SU-DHL-6 (cell line): Measurements from ENCODE around the gene RBM28.
"Not testable (repeated sequence)": the region's sequence is repeated elsewhere in the genome, so short reads cannot be mapped to it uniquely, and the experiment has no call there.

Experiments used
- H2AFZ ChIP-seq: fragments of 200-600 bp; sonication (generic); 2 replicates; pipeline ENCODE4 v1.6.1; 2014; ENCODE audit warnings: low read depth, mild to moderate bottlenecking, moderate library complexity, mixed read lengths, antibody characterized with exemption, low read length; ENCODE audit not compliant: severe bottlenecking
- H3F3A ChIP-seq: fragments of 200-600 bp; shearing (Covaris generic); 2 replicates; pipeline ENCODE4 v1.6.0; 2016; ENCODE audit warnings: antibody characterized with exemption, mild to moderate bottlenecking; ENCODE audit not compliant: insufficient read depth
- H3K27ac ChIP-seq: fragments of 200-600 bp; sonication (generic); 2 replicates; pipeline ENCODE4 v1.5.1; 2016; ENCODE audit warnings: low read depth, mild to moderate bottlenecking, low read length, moderate library complexity, mixed read lengths
- H3K27me3 ChIP-seq: fragments of 200-600 bp; sonication (generic), shearing (Covaris generic); 2 replicates; pipeline ENCODE4 v1.6.0; 2014; ENCODE audit warnings: mild to moderate bottlenecking, low read length
- H3K36me3 ChIP-seq: fragments of 200-600 bp; sonication (generic); 2 replicates; pipeline ENCODE4 v1.6.1; 2014; ENCODE audit warnings: mild to moderate bottlenecking, low read length, mixed read lengths
- H3K4me2 ChIP-seq: fragments of 300-600, 200-600 bp; shearing (Covaris generic), sonication (generic); 2 replicates; pipeline ENCODE4 v1.6.0; 2014; ENCODE audit warnings: low read length, low read depth, mild to moderate bottlenecking; ENCODE audit not compliant: poor library complexity, severe bottlenecking
- H3K4me3 ChIP-seq: fragments of 200-600 bp; sonication (generic); 2 replicates; pipeline ENCODE4 v1.5.1; 2014; ENCODE audit warnings: antibody characterized with exemption, low read length, mild to moderate bottlenecking, mixed read lengths; ENCODE audit not compliant: insufficient read depth, poor library complexity, severe bottlenecking
- H3K79me2 ChIP-seq: fragments of 200-600 bp; sonication (generic); 2 replicates; pipeline ENCODE4 v1.6.1; 2014; ENCODE audit warnings: mild to moderate bottlenecking, low read length, moderate library complexity; ENCODE audit not compliant: insufficient read depth
- H3K9ac ChIP-seq: fragments of 200-600 bp; sonication (generic); 2 replicates; pipeline ENCODE4 v1.7.0; 2014; ENCODE audit warnings: mild to moderate bottlenecking, low read length
- H3K9me2 ChIP-seq: fragments of 200-600 bp; sonication (generic); replicated peaks from 2 replicates; pipeline ENCODE4 v1.6.1; 2014; ENCODE audit warnings: low read length; ENCODE audit not compliant: insufficient read depth
- H3K9me3 ChIP-seq: fragments of 200-600 bp; sonication (generic); 2 replicates; pipeline ENCODE4 v1.6.1; 2014; ENCODE audit warnings: low read length, mixed read lengths; ENCODE audit not compliant: insufficient read depth
- H4K20me1 ChIP-seq: fragments of 200-600 bp; sonication (generic); 2 replicates; pipeline ENCODE4 v1.6.1; 2014; ENCODE audit warnings: low read depth, mild to moderate bottlenecking, antibody characterized with exemption, low read length, moderate library complexity, mixed read lengths
- EZH2phosphoT487 ChIP-seq: fragments of 200-600 bp; sonication (generic), shearing (Covaris generic); conservative IDR thresholded peaks from 2 replicates; pipeline ENCODE4 v1.6.1; 2018; ENCODE audit warnings: mild to moderate bottlenecking, antibody characterized with exemption, low read length, moderate library complexity, mixed read lengths
- TF ChIP-seq, protein P1 (sequence below): fragments of 200-600 bp; sonication (generic); IDR thresholded peaks from one replicate; pipeline ENCODE4 v1.5.1; 2017; ENCODE audit warnings: antibody characterized with exemption, mild to moderate bottlenecking, low read length, moderate library complexity; ENCODE audit not compliant: insufficient read depth, poor library complexity, severe bottlenecking

Gene RBM28

GRCh38 chr7:128281605-128282380 lies 61.9 kb downstream of the RBM28 start:
- Histone ChIP-seq H3K27me3 (no peaks in the 10 kb centered on the region), H3K9me3 (0 out of 2 replicates have a peak, but pooled peaks cover 4% of the 10 kb centered on the region), H3K4me3 (no peak overlapping the region), H2AFZ (no peak overlapping the region), H4K20me1 (no peaks in the 10 kb centered on the region), H3K36me3 (no peaks in the 10 kb centered on the region), H3K9me2 (no peaks in the 10 kb centered on the region), H3F3A (no peaks in the 10 kb centered on the region), H3K79me2 (no peaks in the 10 kb centered on the region), H3K9ac (no peak overlapping the region), H3K27ac (no peak overlapping the region), H3K4me2 (no peak overlapping the region)
- no peak for TF ChIP-seq EZH2phosphoT487
- TF ChIP-seq, protein P1, sequence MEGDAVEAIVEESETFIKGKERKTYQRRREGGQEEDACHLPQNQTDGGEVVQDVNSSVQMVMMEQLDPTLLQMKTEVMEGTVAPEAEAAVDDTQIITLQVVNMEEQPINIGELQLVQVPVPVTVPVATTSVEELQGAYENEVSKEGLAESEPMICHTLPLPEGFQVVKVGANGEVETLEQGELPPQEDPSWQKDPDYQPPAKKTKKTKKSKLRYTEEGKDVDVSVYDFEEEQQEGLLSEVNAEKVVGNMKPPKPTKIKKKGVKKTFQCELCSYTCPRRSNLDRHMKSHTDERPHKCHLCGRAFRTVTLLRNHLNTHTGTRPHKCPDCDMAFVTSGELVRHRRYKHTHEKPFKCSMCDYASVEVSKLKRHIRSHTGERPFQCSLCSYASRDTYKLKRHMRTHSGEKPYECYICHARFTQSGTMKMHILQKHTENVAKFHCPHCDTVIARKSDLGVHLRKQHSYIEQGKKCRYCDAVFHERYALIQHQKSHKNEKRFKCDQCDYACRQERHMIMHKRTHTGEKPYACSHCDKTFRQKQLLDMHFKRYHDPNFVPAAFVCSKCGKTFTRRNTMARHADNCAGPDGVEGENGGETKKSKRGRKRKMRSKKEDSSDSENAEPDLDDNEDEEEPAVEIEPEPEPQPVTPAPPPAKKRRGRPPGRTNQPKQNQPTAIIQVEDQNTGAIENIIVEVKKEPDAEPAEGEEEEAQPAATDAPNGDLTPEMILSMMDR: no peak

- H3K27me3 ChIP-seq, H3K4me2 ChIP-seq, H3F3A ChIP-seq, H4K20me1 ChIP-seq, H3K9me2 ChIP-seq, H3K9ac ChIP-seq, H3K9me3 ChIP-seq, H3K27ac ChIP-seq, H2AFZ ChIP-seq, H3K4me3 ChIP-seq, H3K36me3 ChIP-seq, H3K79me2 ChIP-seq: not testable (repeated sequence)
These were observed 63.3 kb downstream of the RBM28 start for GRCh38 chr7:128280451-128280850.

DNA sequence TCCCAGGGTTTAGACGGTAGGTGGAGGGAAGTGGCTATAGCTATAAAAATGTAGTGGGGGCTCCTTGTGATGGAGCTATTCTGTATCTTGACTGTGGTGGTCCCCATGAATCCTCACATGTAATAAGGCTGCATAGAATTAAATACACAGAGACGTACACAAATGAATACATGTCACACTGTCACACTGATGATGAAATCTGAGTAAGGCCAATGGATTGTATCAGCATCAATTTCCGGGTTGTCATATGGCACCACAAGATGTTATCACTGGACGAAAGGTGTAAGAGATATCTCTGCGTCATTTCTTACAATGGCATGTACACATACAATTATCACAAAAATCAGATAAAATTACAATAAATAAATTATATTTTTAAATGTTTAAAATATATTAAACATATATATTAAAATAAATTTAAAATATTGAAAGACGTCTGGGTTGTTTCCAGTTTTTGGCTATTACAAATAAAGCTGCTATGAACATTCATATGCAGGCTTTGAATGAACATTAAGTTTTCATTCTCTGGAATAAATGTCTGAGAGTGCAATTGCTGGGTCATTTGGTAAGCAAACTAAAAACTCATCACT lies 64.5 kb downstream of the RBM28 start:
- Histone ChIP-seq H3K27me3 (no peaks in the 10 kb centered on the region), H3K4me2 (no peak overlapping the region), H3K36me3 (no peaks in the 10 kb centered on the region), H4K20me1 (no peaks in the 10 kb centered on the region), H3F3A (no peaks in the 10 kb centered on the region), H3K79me2 (no peaks in the 10 kb centered on the region), H3K9me2 (no peaks in the 10 kb centered on the region), H3K9me3 (0 out of 2 replicates have a peak, but pooled peaks cover 4% of the 10 kb centered on the region), H2AFZ (no peak overlapping the region), H3K9ac (no peak overlapping the region), H3K27ac (no peak overlapping the region), H3K4me3 (no peak overlapping the region)
- no peak for TF ChIP-seq EZH2phosphoT487
- TF ChIP-seq, protein P1: no peak

DNA sequence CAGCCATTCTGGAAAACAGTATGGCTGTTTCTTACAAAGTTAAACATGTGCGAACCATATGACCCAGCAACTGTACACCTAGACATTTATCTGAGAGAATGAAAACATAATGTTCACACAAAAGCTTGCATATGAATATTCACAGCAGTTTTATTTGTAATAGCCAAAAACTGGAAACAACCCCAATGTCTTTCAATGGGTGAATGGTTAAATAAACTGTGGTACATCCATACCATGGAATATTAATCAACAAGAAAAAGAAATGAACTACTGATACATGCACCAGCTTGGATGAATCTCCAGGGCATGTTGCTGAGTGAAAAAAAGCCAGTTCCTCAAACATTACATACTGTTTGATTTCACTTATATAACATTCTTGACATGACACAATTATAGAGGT lies 65.3 kb downstream of the RBM28 start:
- Histone ChIP-seq H3K79me2 (no peaks in the 10 kb centered on the region), H3K27me3 (no peaks in the 10 kb centered on the region), H2AFZ (no peak overlapping the region), H3K36me3 (no peaks in the 10 kb centered on the region), H3K9me2 (no peaks in the 10 kb centered on the region), H3F3A (no peaks in the 10 kb centered on the region), H3K9ac (no peak overlapping the region), H3K4me3 (no peak overlapping the region), H3K9me3 (0 out of 2 replicates have a peak, but pooled peaks cover 4% of the 10 kb centered on the region), H4K20me1 (no peaks in the 10 kb centered on the region), H3K27ac (no peak overlapping the region), H3K4me2 (no peak overlapping the region)
- TF ChIP-seq EZH2phosphoT487: no peak
- TF ChIP-seq, protein P1: no peak
